HG03520 (cell line): Measurements from ENCODE around the gene MAP3K15.
"Not testable (repeated sequence)": the region's sequence is repeated elsewhere in the genome, so short reads cannot be mapped to it uniquely, and the experiment has no call there.

Source experiments
- ATAC-seq: cut with Tn5 transposase; IDR thresholded peaks from one replicate; pipeline ENCODE4 v1.9.1; 2021; ENCODE audit warnings: mild to moderate bottlenecking, moderate library complexity; ENCODE audit not compliant: unreplicated experiment

The MAP3K15 gene

GRCh38 chrX:19440713-19441112 is 74.6 kb downstream of the MAP3K15 start:
- no peak for ATAC-seq

DNA sequence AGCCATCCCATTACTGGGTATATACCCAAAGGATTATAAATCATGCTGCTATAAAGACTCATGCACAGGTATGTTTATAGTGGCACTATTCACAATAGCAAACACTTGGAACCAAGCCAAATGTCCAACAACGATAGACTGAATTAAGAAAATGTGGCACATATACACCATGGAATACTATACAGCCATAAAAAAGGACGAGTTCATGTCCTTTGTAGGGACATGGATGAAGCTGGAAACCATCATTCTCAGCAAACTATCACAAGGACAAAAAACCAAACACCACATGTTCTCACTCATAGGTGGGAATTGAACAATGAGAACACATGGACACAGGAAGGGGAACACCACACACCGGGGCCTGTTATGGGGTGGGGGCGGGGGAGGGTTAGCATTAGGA is 92.6 kb downstream of the MAP3K15 start:
- not testable (repeated sequence) for ATAC-seq

- no peak for ATAC-seq
These were observed 105.0 kb downstream of the MAP3K15 start for GRCh38 chrX:19410259-19410658.

- no peak for ATAC-seq
These were observed 111.6 kb downstream of the MAP3K15 start for GRCh38 chrX:19403696-19404095.

- ATAC-seq, result no peak
These were observed 122.6 kb downstream of the MAP3K15 start for GRCh38 chrX:19392703-19393102.

GRCh38 chrX:19392078-19392477 is 123.2 kb downstream of the MAP3K15 start:
- no peak for ATAC-seq

DNA sequence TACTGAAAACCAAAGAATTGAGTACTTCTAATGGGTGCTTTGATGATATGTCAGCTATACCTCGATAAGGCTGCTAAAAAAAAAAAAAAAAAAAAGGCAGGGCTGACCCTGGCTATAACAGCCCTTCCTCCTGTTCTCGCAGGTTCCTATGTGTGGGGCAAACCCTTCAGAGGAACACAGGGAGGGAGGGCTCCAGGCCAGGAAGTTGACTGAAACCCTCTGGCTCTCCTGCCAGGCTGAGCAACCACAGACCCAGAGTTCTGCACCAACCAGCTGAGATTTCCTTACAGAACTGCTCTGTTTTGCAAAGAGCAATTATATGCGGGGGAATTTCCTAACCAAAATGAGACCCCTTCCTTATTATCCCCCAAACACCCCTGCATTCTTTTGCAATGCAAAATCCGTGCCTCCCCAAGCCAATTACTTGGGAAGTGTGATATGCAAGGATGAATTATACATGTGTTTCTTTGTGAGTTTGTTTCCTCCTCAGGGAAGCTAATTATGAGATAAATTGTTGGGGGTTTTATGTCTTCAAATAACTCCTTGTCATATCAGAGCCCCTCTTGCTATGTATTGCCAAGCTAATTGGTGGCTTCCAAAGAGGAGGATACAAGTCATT is 126.0 kb downstream of the MAP3K15 start:
- no peak for ATAC-seq

DNA sequence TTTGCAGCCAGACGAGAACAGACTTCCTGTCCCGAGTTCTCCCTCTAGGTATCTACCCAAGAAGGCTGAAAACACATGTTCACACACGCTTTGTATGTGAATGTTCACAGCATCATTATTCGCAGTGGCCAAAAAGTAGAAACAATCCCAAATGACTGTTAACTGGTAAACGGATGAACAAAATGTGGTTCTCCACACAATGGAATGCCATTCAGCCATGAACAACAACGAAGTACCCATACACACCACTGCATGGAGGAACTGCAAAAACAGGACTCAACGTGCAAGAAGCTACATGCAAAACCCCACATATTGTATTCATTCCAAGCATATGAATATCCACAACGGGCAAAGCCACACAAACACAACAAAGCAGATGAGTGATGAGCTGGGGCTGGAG is 126.6 kb downstream of the MAP3K15 start:
- no peak for ATAC-seq

- ATAC-seq, result no peak
These were observed 127.1 kb downstream of the MAP3K15 start for GRCh38 chrX:19388064-19388679.

DNA sequence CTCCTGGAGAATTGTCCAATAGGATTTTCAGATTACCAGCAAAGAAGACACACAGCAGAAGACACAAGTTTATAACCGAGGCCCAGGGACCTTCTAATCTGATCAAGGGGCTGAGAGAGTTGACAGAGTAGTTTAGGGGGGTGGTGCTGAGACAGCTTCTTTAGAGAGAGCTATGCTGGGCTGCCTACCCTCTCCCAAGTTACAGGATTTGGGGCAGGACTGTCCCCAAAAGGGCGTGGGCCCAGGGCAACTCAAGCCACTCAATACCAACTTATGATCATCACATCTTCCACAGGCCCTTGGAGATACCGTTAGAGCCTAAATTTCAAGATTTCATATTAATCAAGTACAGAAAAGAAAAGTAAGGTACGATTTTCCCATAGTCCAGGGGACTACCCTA is 128.6 kb downstream of the MAP3K15 start:
- no peak for ATAC-seq

DNA sequence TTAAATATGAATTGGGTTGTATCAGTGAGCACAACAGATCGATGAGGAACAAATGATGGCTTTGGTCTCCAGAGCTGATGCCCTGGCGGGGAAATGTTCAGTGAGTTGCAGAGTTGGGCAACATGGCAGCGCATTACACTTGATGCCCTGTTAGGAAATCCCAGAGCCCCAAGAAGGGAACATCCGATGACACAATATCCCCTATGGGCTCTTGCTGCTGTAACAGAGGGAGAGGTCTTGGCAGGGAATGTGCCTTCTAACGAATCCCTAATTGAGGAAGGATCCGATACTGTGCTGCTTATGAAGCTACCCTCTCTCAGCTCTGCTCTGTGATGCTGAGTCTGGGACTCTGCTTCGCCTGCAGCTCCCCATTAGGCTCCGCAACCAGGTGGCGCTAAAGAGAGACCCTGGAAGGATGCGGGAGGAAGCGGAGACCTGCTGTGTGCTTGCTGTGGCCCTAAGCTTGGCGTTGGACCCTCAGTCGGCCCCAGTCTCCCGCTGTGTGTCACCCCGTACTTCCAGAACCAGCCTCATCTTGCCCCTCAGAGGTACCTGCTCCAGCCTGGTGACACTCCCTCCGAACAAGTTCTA is 132.7 kb downstream of the MAP3K15 start:
- ATAC-seq, result no peak

DNA sequence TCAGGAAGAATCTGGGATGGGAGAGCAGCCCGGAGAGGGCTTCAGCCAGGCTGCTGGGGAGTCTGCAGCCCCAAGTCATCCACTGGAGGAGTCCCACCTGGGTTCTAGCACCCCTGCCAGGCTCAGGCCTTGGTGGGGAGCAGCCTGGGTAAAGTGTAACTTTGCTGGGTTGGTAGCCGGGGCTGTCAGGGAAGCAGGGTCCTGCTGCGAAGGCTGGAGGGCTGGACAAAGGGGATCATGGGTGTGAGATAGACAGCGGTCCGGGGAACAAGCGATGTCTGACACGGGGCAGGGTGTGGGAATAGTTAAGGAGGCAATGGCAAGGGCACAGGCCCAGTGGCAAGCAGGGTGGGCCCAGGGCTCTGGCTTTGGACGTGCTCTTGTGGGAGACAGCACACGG is 134.0 kb downstream of the MAP3K15 start:
- ATAC-seq, result no peak

GRCh38 chrX:19377799-19378198 is 137.5 kb downstream of the MAP3K15 start:
- ATAC-seq, result no peak

- no peak for ATAC-seq
These were observed 139.8 kb downstream of the MAP3K15 start for GRCh38 chrX:19375546-19375945.

DNA sequence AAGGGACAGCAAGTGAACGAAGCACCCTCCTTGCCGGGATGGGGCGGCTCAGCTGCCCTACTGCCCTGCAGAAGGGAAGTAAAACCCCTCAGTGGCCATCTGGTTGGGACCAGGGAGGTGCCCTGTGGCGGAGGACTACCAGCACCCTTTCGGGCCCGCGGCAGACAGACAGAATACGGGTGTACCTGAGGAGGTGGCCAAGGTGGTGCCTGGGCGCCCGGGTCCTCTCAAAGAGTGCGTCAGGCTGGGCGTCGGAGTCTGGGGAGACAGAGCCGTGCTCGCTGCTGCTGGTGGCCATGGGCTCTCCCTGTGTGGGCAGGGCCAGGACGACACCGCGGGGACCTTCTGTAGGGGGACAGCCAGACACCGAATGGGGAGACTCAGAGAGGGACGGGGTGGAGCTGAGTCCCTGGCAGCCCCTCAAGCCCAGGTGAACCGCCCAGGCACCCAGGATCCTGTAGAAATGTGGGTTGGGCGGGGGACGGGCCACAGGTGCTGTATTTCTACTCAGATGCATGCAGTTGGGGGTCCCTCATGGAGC is 141.9 kb downstream of the MAP3K15 start:
- no peak for ATAC-seq

- peak; percentile 24 for ATAC-seq
These were observed 142.6 kb downstream of the MAP3K15 start for GRCh38 chrX:19372547-19373331.

DNA sequence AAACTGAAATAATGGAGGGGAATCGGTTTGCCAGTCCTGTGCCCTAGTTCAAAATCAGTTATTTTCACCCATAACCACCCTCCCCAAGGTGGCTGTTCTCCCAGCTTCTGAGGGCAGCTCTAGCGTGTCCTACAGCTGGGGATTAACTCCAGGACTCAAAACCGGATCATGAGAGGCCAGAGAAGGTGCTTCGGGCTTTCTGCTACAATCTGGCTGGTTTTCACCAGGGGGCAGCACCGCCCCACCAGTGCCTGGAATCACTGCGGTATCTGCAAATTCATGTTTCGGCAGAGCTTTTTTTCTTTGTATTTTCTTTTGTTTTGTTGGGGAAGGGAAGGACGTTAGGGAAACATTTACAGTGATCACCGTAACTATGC is 143.2 kb downstream of the MAP3K15 start:
- ATAC-seq, result peak; percentile 51

- ATAC-seq, result no peak
These were observed 145.2 kb downstream of the MAP3K15 start for GRCh38 chrX:19370061-19370460.

DNA sequence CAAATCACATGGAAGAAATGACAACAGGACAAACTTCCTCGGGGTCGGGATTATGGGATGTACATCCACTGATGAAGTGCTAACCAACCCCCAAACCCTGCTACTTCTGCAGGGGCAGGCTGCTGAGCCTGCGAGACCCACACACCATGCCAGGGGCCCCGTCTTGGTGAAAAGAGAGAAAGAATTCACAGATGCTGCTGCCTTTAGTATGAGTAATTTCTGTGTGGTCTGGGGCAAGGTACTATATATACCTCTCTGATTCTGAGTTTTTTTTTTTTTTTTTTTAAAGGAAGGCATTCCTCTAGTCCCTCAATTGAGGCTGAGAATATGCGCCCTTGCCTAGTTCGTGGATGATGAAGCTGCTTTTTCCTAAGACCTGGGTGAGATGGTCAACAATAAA is 146.7 kb downstream of the MAP3K15 start:
- ATAC-seq, result no peak

DNA sequence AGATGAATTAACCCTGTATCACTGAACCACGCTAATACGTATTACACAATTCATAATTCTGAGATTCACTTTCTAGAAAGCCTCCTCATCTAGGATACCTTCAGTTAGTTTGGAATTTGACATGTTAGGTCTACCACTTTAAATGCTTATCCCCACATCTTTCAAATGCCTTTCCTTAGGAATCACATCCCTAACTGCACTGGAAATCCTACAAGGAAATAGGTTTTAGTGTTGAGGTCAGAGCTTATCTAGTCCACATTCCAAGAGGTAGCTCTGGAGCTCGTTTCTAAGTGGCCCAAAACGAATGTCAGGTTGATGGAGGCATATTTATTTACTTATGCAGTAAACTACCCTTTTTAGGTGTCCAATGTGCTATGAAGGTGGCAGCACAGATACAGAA is 153.6 kb downstream of the MAP3K15 start:
- ATAC-seq, result no peak

DNA sequence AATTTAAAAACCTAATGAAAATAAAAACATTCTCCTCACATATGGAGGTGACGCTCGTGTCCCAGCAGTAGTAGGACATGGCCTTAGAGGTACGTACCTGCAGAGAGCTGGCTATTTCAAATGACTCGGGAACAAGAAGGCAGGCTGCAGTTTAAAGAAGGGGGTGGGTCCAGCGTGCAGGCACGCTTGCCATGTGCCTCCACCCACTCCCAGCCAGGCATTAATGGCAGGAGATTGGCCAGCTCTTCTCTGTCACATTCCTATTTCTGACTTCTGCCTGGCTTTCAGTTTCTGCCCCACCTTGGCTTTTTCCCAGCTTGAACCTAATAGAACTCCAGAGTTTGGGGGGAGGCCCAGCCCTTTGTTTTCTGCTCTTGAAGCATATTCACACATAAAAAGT is 154.4 kb downstream of the MAP3K15 start:
- no peak for ATAC-seq

- no peak for ATAC-seq
These were observed 156.8 kb downstream of the MAP3K15 start for GRCh38 chrX:19358521-19358920.
